Right ventricle myocardium inferior (tissue), 1 donor: ENCODE data around the gene CDH2. TPM values are rescaled to one million over a fixed set of nuclear protein-coding genes. Genes with fewer than 3 reads are reported as not detected.

Experiments used
- ATAC-seq: fragments of 200-7000 bp; cut with Tn5 transposase; one replicate; pipeline ENCODE4 v1.9.1; 2020; ENCODE audit warnings: mild to moderate bottlenecking, moderate library complexity
- DNase-seq: peaks from one replicate; pipeline ENCODE4 v3.0.0; 2021; ENCODE audit errors: missing footprints
- intact Hi-C: fragments of 100-400 bp; cut with DNase I; formaldehyde crosslinking; loops from one replicate; pipeline ENCODE4 v1.11.0; 2022
- total RNA-seq: library from RNA; stranded (reverse); fragmentation: NEBNext Ultra II Directional; extraction: Animal tissue kit (Norgen Biotek cat#: 25700); gene quantifications from one replicate; pipeline ENCODE4 v1.2.1, GENCODE V29; 2021
- donor health status: DM: no; HTN: yes; CAD: no; lungs with severe emphysema.

CDH2 gene
- total RNA-seq, 1 donor from 2014 or later: 293 TPM

GRCh38 chr18:28175150-28175929, 1.6 kb downstream of the CDH2 start:
- intact Hi-C loops: loop anchor here (5.0 to 10.0 kb wide), 3 partner anchors 163 to 398 kb away; no protein-coding TSS in a partner anchor
- ATAC-seq (peak; percentile 44), DNase-seq (no peak)

GRCh38 chr18:28174181-28174905, 2.6 kb downstream of the CDH2 start:
- peak; percentile 37 for ATAC-seq
- intact Hi-C loops: loop anchor here (1.0 to 10.0 kb wide), 2 partner anchors 62 to 310 kb away; no protein-coding TSS in a partner anchor
- no peak for DNase-seq

- intact Hi-C loops: loop anchor here (10.0 kb wide), 1 partner anchor 307 kb away; no protein-coding TSS in a partner anchor
- no peak for ATAC-seq
- no peak for DNase-seq
Measured at GRCh38 chr18:28171837-28172236, 5.1 kb downstream of the CDH2 start.

- intact Hi-C loops: no loop called here
- ATAC-seq: no peak
Measured at GRCh38 chr18:28168725-28169124, 8.2 kb downstream of the CDH2 start.

GRCh38 chr18:28167835-28168349, 9.0 kb downstream of the CDH2 start:
- ATAC-seq: no peak
- DNase-seq: no peak
- intact Hi-C loops: loop anchor here (1.0 kb wide), 1 partner anchor 35 kb away; no protein-coding TSS in a partner anchor

More at GRCh38 chr18:28168725-28169124, 8.2 kb downstream of the CDH2 start:
- no peak for DNase-seq

GRCh38 chr18:28164771-28165483, 12.0 kb downstream of the CDH2 start:
- ATAC-seq (no peak), DNase-seq (no peak)
- intact Hi-C loops: no loop called here

GRCh38 chr18:28163201-28163775, 13.6 kb downstream of the CDH2 start:
- no peak for ATAC-seq
- intact Hi-C loops: no loop called here
- DNase-seq: no peak

GRCh38 chr18:28161608-28162599, 15.0 kb downstream of the CDH2 start:
- peak; percentile 30 for ATAC-seq
- intact Hi-C loops: no loop called here

GRCh38 chr18:28159055-28159454, 17.9 kb downstream of the CDH2 start:
- intact Hi-C loops: no loop called here
- DNase-seq: no peak
- peak; percentile 32 for ATAC-seq

More at GRCh38 chr18:28161608-28162599, 15.0 kb downstream of the CDH2 start:
- DNase-seq: no peak

- intact Hi-C loops: no loop called here
- ATAC-seq (peak; percentile 38), DNase-seq (no peak)
Measured at GRCh38 chr18:28158083-28158581, 18.8 kb downstream of the CDH2 start.

GRCh38 chr18:28153485-28154065, 23.4 kb downstream of the CDH2 start:
- ATAC-seq (peak; percentile 55), DNase-seq (no peak)
- intact Hi-C loops: no loop called here

GRCh38 chr18:28152754-28153153, 24.2 kb downstream of the CDH2 start:
- ATAC-seq (no peak), DNase-seq (no peak)
- intact Hi-C loops: no loop called here

- intact Hi-C loops: no loop called here
- DNase-seq: no peak
- ATAC-seq: no peak
Measured at GRCh38 chr18:28152354-28152753, 24.6 kb downstream of the CDH2 start.

- DNase-seq: no peak
- ATAC-seq: no peak
- intact Hi-C loops: no loop called here
Measured at GRCh38 chr18:28151434-28151833, 25.5 kb downstream of the CDH2 start.

GRCh38 chr18:28150925-28151324, 26.0 kb downstream of the CDH2 start:
- no peak for ATAC-seq
- DNase-seq: no peak
- intact Hi-C loops: no loop called here

- intact Hi-C loops: no loop called here
- peak; percentile 33 for ATAC-seq
- no peak for DNase-seq
Measured at GRCh38 chr18:28149810-28150420, 27.0 kb downstream of the CDH2 start.
